Parathyroid adenoma (tissue), 2 donors: ENCODE results near the gene TBC1D22A.

ENCODE experiments used
- H2AFZ ChIP-seq: fragments of 300-600 bp; sonication (generic); one replicate; pipeline ENCODE4 v1.7.0; 2017; ENCODE audit warnings: antibody characterized with exemption, mild to moderate bottlenecking
- H3K27ac ChIP-seq: fragments of 300-600 bp; sonication (generic); one replicate; pipeline ENCODE4 v1.7.0; 2017
- H3K27me3 ChIP-seq: fragments of 300-600 bp; sonication (generic); one replicate; pipeline ENCODE4 v1.7.0; 2017; ENCODE audit warnings: low read length; ENCODE audit not compliant: control insufficient read depth, insufficient read depth
- H3K36me3 ChIP-seq: fragments of 300-600 bp; sonication (generic); one replicate; pipeline ENCODE4 v1.7.0; 2017; ENCODE audit warnings: low read length; ENCODE audit not compliant: control insufficient read depth, insufficient read depth
- H3K4me1 ChIP-seq: fragments of 300-600 bp; sonication (generic); one replicate; pipeline ENCODE4 v1.7.0; 2017; ENCODE audit warnings: control low read depth
- H3K4me2 ChIP-seq: fragments of 300-600 bp; sonication (generic); one replicate; pipeline ENCODE4 v1.7.0; 2017; ENCODE audit warnings: low read length
- H3K4me3 ChIP-seq: fragments of 300-600 bp; sonication (generic); one replicate; pipeline ENCODE4 v1.7.0; 2017; ENCODE audit warnings: low read depth, low read length
- H3K79me2 ChIP-seq: fragments of 300-600 bp; sonication (generic); one replicate; pipeline ENCODE4 v1.7.0; 2017; ENCODE audit warnings: control low read depth
- H3K9ac ChIP-seq: fragments of 300-600 bp; sonication (generic); one replicate; pipeline ENCODE4 v1.7.0; 2017; ENCODE audit warnings: mild to moderate bottlenecking
- H3K9me3 ChIP-seq: fragments of 300-600 bp; sonication (generic); one replicate; pipeline ENCODE4 v1.7.0; 2017; ENCODE audit warnings: low read length; ENCODE audit not compliant: control insufficient read depth
- CTCF ChIP-seq: fragments of 300-600 bp; sonication (generic); IDR thresholded peaks from one replicate; pipeline ENCODE4 v1.7.0; 2017; ENCODE audit warnings: antibody characterized with exemption, mild to moderate bottlenecking
- donor health status: primary hyperparathyroidism.

The TBC1D22A gene

DNA sequence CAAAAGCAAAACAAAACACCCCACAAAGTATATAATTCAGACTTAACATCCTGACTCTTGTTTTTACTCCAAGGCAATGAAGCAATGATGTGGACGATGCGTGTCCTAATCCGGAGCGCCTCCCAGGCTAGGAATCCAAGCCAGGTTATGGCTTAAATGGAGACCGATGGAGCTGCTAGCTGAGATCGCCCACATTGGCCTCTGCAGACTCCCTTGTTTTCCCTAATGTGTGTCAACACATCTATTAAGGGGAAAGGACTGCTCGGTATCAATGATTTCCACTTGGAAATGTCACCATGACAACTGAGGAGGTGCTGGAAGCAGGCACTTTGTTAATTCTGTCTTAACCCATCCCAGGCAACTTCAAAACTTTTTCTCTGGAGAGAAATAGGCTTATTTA, 311.7 kb downstream of the TBC1D22A start:
- Histone ChIP-seq H3K4me1 (no peaks in the 10 kb centered on the region), H3K27me3 (no peaks in the 10 kb centered on the region), H3K36me3 (no peaks in the 10 kb centered on the region), H3K9me3 (no peaks in the 10 kb centered on the region), H3K27ac (no peak overlapping the region), H3K4me3 (no peak overlapping the region), H3K79me2 (no peaks in the 10 kb centered on the region), H2AFZ (no peak overlapping the region), H3K4me2 (no peak overlapping the region), H3K9ac (no peak overlapping the region)
- TF ChIP-seq CTCF: no peak

- Histone ChIP-seq H2AFZ (no peak overlapping the region), H3K4me2 (no peak overlapping the region), H3K27ac (no peak overlapping the region), H3K9me3 (no peaks in the 10 kb centered on the region), H3K4me1 (no peaks in the 10 kb centered on the region), H3K79me2 (no peaks in the 10 kb centered on the region), H3K27me3 (no peaks in the 10 kb centered on the region), H3K9ac (no peak overlapping the region), H3K4me3 (no peak overlapping the region), H3K36me3 (no peaks in the 10 kb centered on the region)
- TF ChIP-seq CTCF: no peak
Measured at GRCh38 chr22:47075568-47075967, 313.1 kb downstream of the TBC1D22A start.

GRCh38 chr22:47076758-47077157, 314.3 kb downstream of the TBC1D22A start:
- Histone ChIP-seq H3K4me3 (no peak overlapping the region), H3K4me2 (no peak overlapping the region), H3K9ac (no peak overlapping the region), H3K36me3 (no peaks in the 10 kb centered on the region), H3K27me3 (no peaks in the 10 kb centered on the region), H3K4me1 (no peaks in the 10 kb centered on the region), H3K79me2 (no peaks in the 10 kb centered on the region), H3K27ac (no peak overlapping the region), H2AFZ (no peak overlapping the region), H3K9me3 (no peaks in the 10 kb centered on the region)
- no peak for TF ChIP-seq CTCF

- no peak overlapping the region for H3K4me2 ChIP-seq
- H3K4me1 ChIP-seq: no peaks in the 10 kb centered on the region
- H3K9me3 ChIP-seq: no peaks in the 10 kb centered on the region
- H3K36me3 ChIP-seq: no peaks in the 10 kb centered on the region
- H3K4me3 ChIP-seq: no peak overlapping the region
- no peaks in the 10 kb centered on the region for H3K79me2 ChIP-seq
- no peak for TF ChIP-seq CTCF
- no peak overlapping the region for H3K9ac ChIP-seq
- no peak overlapping the region for H3K27ac ChIP-seq
- H2AFZ ChIP-seq: no peak overlapping the region
- no peaks in the 10 kb centered on the region for H3K27me3 ChIP-seq
Measured at GRCh38 chr22:47080100-47080499, 317.6 kb downstream of the TBC1D22A start.

GRCh38 chr22:47082505-47082904, 320.1 kb downstream of the TBC1D22A start:
- Histone ChIP-seq H3K4me3 (no peak overlapping the region), H3K9ac (no peak overlapping the region), H3K79me2 (no peaks in the 10 kb centered on the region), H3K4me2 (no peak overlapping the region), H3K27ac (no peak overlapping the region), H3K27me3 (no peaks in the 10 kb centered on the region), H3K4me1 (no peaks in the 10 kb centered on the region), H3K9me3 (no peaks in the 10 kb centered on the region), H2AFZ (no peak overlapping the region), H3K36me3 (no peaks in the 10 kb centered on the region)
- no peak for TF ChIP-seq CTCF
